MM.1S (cell line): ENCODE data around the gene ZSCAN26.

ENCODE experiments used
- DNase-seq: peaks from one replicate; pipeline ENCODE4 v3.0.0-alpha.2; 2015
- H2AFZ ChIP-seq: fragments of 300-600 bp; sonication (generic); 2 replicates; pipeline ENCODE4 v1.6.0; 2016; ENCODE audit warnings: antibody characterized with exemption, low read length
- H3F3A ChIP-seq: fragments of 300-600 bp; sonication (generic); 2 replicates; pipeline ENCODE4 v1.6.1; 2016; ENCODE audit warnings: mild to moderate bottlenecking, antibody characterized with exemption, low read length, moderate library complexity, mixed read lengths; ENCODE audit not compliant: insufficient read depth
- H3K27ac ChIP-seq: fragments of 300-600 bp; sonication (generic); 2 replicates; pipeline ENCODE4 v1.5.1; 2016; ENCODE audit warnings: mild to moderate bottlenecking, low read length
- H3K27me3 ChIP-seq: fragments of 300-600 bp; sonication (generic); replicated peaks from 2 replicates; pipeline ENCODE4 v1.6.0; 2016; ENCODE audit warnings: low read length; ENCODE audit not compliant: insufficient read depth
- H3K36me3 ChIP-seq: fragments of 300-600 bp; sonication (generic); replicated peaks from 2 replicates; pipeline ENCODE4 v1.6.1; 2016; ENCODE audit warnings: mild to moderate bottlenecking, low read length, mixed read lengths; ENCODE audit not compliant: insufficient read depth
- H3K4me1 ChIP-seq: fragments of 300-600 bp; sonication (generic); 2 replicates; pipeline ENCODE4 v1.6.1; 2016; ENCODE audit warnings: low read length, mixed read lengths
- H3K4me2 ChIP-seq: fragments of 300-600 bp; sonication (generic); 2 replicates; pipeline ENCODE4 v1.6.0; 2016; ENCODE audit warnings: low read depth, low read length
- H3K4me3 ChIP-seq: fragments of 300-600 bp; sonication (generic); 2 replicates; pipeline ENCODE4 v1.5.1; 2016; ENCODE audit warnings: low read length, mixed read lengths
- H3K79me2 ChIP-seq: fragments of 300-600 bp; sonication (generic); 2 replicates; pipeline ENCODE4 v1.6.1; 2016; ENCODE audit warnings: mixed run types, low read length, mixed read lengths
- H3K9ac ChIP-seq: fragments of 300-600 bp; sonication (generic); 2 replicates; pipeline ENCODE4 v1.6.1; 2016; ENCODE audit warnings: low read length, mixed read lengths
- H3K9me2 ChIP-seq: fragments of 300-600 bp; sonication (generic); replicated peaks from 2 replicates; pipeline ENCODE4 v1.6.1; 2016; ENCODE audit warnings: mild to moderate bottlenecking, low read length, mixed read lengths; ENCODE audit not compliant: insufficient read depth
- H3K9me3 ChIP-seq: fragments of 300-600 bp; sonication (generic); replicated peaks from 2 replicates; pipeline ENCODE4 v1.6.1; 2016; ENCODE audit warnings: mild to moderate bottlenecking, low read length, mixed read lengths; ENCODE audit not compliant: insufficient read depth
- H4K20me1 ChIP-seq: fragments of 300-600 bp; sonication (generic); 2 replicates; pipeline ENCODE4 v1.6.1; 2016; ENCODE audit warnings: mild to moderate bottlenecking, low read length, moderate library complexity, mixed read lengths; ENCODE audit not compliant: insufficient read depth
- EZH2 ChIP-seq: fragments of 300-600 bp; sonication (generic); optimal IDR thresholded peaks from 2 replicates; pipeline ENCODE3; 2017; ENCODE audit warnings: low read depth, mild to moderate bottlenecking, antibody characterized with exemption, low read length, mixed read lengths
- EZH2phosphoT487 ChIP-seq: fragments of 300-600 bp; sonication (generic); IDR thresholded peaks from 2 replicates; pipeline ENCODE4 v1.6.1; 2018; ENCODE audit warnings: antibody characterized with exemption, low read length
- TF ChIP-seq, protein P1 (sequence below): fragments of 300-600 bp; sonication (generic); IDR thresholded peaks from 2 replicates; pipeline ENCODE4 v1.5.1; 2016; ENCODE audit warnings: antibody characterized with exemption, low read length, mixed read lengths

ZSCAN26 gene

DNA sequence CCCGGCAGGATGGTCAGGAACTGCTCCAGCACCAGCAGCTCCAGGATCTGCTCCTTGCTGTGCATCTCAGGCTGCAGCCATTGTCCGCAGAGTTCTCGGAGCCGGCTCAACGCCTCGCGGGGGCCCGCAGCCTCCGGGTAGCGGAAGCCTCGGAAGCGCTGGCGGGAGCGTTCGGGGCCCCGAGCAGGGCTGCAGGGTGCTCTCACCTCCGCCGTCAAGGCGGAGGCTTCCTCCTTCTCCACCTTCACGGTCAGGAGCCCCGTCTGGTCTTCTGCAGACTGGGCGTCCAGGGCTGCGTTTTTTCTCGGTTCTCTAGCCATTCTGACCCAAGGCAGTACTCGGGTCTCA is 15.3 kb upstream of the ZSCAN26 start:
- Histone ChIP-seq H3F3A (no peaks in the 10 kb centered on the region), H3K27ac (0 out of 2 replicates have a peak overlapping the region, but pooled peaks have one; percentile 10), H3K4me2 (peak overlapping the region; percentile 94), H2AFZ (peak overlapping the region; percentile 100), H3K9me3 (no peaks in the 10 kb centered on the region), H3K4me3 (peak overlapping the region; percentile 100), H4K20me1 (no peaks in the 10 kb centered on the region), H3K4me1 (peaks cover 12% of the 10 kb centered on the region), H3K79me2 (0 out of 2 replicates have a peak, but pooled peaks cover 5% of the 10 kb centered on the region), H3K27me3 (no peaks in the 10 kb centered on the region), H3K9ac (peak overlapping the region; percentile 69), H3K36me3 (no peaks in the 10 kb centered on the region; the same call in 1 of the 2 replicates), H3K9me2 (no peaks in the 10 kb centered on the region)
- DNase-seq, result peak; percentile 19
- no peak for TF ChIP-seq EZH2
- TF ChIP-seq, protein P1, sequence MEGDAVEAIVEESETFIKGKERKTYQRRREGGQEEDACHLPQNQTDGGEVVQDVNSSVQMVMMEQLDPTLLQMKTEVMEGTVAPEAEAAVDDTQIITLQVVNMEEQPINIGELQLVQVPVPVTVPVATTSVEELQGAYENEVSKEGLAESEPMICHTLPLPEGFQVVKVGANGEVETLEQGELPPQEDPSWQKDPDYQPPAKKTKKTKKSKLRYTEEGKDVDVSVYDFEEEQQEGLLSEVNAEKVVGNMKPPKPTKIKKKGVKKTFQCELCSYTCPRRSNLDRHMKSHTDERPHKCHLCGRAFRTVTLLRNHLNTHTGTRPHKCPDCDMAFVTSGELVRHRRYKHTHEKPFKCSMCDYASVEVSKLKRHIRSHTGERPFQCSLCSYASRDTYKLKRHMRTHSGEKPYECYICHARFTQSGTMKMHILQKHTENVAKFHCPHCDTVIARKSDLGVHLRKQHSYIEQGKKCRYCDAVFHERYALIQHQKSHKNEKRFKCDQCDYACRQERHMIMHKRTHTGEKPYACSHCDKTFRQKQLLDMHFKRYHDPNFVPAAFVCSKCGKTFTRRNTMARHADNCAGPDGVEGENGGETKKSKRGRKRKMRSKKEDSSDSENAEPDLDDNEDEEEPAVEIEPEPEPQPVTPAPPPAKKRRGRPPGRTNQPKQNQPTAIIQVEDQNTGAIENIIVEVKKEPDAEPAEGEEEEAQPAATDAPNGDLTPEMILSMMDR, result no peak

GRCh38 chr6:28252009-28252975 is 14.7 kb upstream of the ZSCAN26 start, which contains the start of gene ZKSCAN4:
Gene ZKSCAN4 (minus strand): TSS chr6:28252269. CDS start chr6:28251980, 289 bp downstream.
- Histone ChIP-seq H2AFZ (peak within 1 kb of the TSS; percentile 100), H3K79me2 (0 out of 2 replicates have a peak, but pooled peaks cover 5% of the 10 kb centered on the region), H3K9me2 (no peaks in the 10 kb centered on the region), H3K4me2 (peak within 1 kb of the TSS; percentile 94), H3K36me3 (no peaks in the 10 kb centered on the region; the same call in 1 of the 2 replicates), H3K4me1 (peaks cover 12% of the 10 kb centered on the region), H3K9me3 (no peaks in the 10 kb centered on the region), H3K9ac (peak within 1 kb of the TSS; percentile 69), H4K20me1 (no peaks in the 10 kb centered on the region), H3K4me3 (peak within 1 kb of the TSS; percentile 100), H3K27ac (0 out of 2 replicates have a peak within 1 kb of the TSS, but pooled peaks have one; percentile 10), H3K27me3 (no peaks in the 10 kb centered on the region), H3F3A (no peaks in the 10 kb centered on the region)
- DNase-seq, result peak; percentile 74
- no peak for TF ChIP-seq EZH2phosphoT487

- TF ChIP-seq EZH2phosphoT487, result no peak
- TF ChIP-seq, protein P1, result no peak
- TF ChIP-seq EZH2, result no peak
- Histone ChIP-seq H3K36me3 (no peaks in the 10 kb centered on the region; the same call in 1 of the 2 replicates), H3F3A (no peaks in the 10 kb centered on the region), H3K9me2 (no peaks in the 10 kb centered on the region), H3K27me3 (no peaks in the 10 kb centered on the region), H4K20me1 (no peaks in the 10 kb centered on the region), H3K9me3 (no peaks in the 10 kb centered on the region), H3K9ac (no peak overlapping the region), H3K4me3 (no peak overlapping the region), H2AFZ (no peak overlapping the region), H3K4me1 (peaks cover 12% of the 10 kb centered on the region), H3K4me2 (no peak overlapping the region), H3K79me2 (0 out of 2 replicates have a peak, but pooled peaks cover 5% of the 10 kb centered on the region), H3K27ac (no peak overlapping the region)
- DNase-seq, result no peak
These were observed 12.8 kb upstream of the ZSCAN26 start for GRCh38 chr6:28254121-28254519.
